ENCODE data around the gene AP1M2.

Gene AP1M2

GRCh38 chr19:10587022-10587838 lies at the start of gene AP1M2:
AP1M2 (minus strand) TSS chr19:10587312; CDS start chr19:10587231, 81 bp downstream.
- DNase-seq (ENCODE audit: extremely low read depth, low read depth), result no peak
- no peak for TF ChIP-seq CTCF (IDR thresholded peaks at IDR 0.05; ENCODE audit: low read depth, low read length)

DNA sequence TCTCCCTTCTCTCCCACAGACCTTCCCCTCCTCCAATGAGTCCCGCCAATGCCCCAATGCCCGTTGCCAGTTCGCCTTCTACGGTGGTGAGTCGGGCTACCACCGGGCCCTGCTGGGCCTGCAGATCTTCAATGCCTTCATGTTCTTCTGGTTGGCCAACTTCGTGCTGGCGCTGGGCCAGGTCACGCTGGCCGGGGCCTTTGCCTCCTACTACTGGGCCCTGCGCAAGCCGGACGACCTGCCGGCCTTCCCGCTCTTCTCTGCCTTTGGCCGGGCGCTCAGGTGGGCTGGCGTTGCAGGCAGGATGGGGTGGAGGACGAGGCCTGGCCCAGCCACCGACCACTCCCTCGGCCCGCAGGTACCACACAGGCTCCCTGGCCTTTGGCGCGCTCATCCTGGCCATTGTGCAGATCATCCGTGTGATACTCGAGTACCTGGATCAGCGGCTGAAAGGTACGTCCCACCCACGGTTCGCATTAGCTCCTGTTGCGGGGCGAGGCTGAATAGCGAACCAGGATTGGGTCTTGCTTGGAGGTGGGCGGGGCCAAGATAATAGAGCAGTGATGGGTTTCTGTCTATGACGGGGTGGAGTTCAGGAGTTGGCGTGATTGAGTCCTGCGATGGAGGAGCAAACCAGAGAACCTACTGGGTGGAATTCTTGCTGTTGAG lies 49.3 kb upstream of the AP1M2 start:
- no peak for TF ChIP-seq CTCF (IDR thresholded peaks at IDR 0.05; ENCODE audit: low read depth, low read length)
- DNase-seq (ENCODE audit: extremely low read depth, low read depth), result no peak

DNA sequence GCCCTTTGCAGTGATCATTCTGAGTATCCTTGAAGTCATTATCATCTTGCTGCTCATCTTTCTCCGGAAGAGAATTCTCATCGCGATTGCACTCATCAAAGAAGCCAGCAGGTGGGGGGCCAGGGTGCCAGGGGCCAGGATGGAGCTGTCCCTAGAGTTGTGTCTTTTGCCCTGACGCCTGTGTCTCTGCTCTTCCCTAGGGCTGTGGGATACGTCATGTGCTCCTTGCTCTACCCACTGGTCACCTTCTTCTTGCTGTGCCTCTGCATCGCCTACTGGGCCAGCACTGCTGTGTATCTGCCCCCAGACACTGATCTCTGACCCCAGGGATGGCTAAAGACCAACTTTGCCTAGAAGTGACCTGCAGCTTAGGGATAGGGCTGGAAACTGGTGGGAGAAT lies 47.9 kb upstream of the AP1M2 start:
- DNase-seq (ENCODE audit: extremely low read depth, low read depth), result no peak
- TF ChIP-seq CTCF (IDR thresholded peaks at IDR 0.05; ENCODE audit: low read depth, low read length), result no peak

DNA sequence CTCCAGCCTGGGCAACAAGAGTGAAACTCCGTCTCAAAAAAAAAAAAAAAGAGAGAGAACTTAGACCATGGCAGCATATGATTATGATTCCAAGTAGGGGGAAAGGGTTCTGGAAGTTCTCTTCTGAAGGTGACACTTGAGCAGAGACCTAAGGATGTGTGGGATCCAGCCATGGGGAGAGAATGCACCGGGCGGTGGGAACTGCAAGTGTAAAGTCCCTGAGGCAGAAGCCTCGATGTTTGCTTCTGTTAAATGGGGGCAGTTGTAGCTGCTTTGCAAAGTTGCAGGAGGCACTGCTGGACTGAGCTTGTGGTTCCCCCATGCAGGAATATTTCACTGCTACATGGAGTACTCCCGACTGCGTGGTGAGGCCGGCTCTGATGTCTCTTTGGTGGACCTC lies 47.3 kb upstream of the AP1M2 start:
- DNase-seq (ENCODE audit: extremely low read depth, low read depth), result no peak
- TF ChIP-seq CTCF (IDR thresholded peaks at IDR 0.05; ENCODE audit: low read depth, low read length), result no peak

DNA sequence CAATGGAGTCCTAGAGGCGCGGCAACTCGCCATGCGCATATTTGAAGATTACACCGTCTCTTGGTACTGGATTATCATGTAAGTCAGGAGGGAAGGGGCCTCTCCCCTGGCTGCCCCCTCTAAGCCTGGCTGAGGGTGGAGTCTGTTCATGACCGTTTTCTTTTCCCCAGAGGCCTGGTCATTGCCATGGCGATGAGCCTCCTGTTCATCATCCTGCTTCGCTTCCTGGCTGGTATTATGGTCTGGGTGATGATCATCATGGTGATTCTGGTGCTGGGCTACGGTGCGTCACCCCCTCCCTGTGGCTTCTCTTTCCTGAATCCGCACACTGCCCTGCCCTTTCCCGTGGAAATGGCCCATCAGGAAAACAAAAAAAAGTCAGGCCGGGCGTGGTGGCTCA lies 44.8 kb upstream of the AP1M2 start:
- DNase-seq (ENCODE audit: extremely low read depth, low read depth), result no peak

GRCh38 chr19:10625762-10626138 lies 38.6 kb upstream of the AP1M2 start:
- TF ChIP-seq CTCF (IDR thresholded peaks at IDR 0.05; ENCODE audit: low read depth, low read length), result no peak
- DNase-seq (ENCODE audit: extremely low read depth, low read depth), result no peak

More for the DNA sequence above, 44.8 kb upstream of the AP1M2 start:
- TF ChIP-seq CTCF (IDR thresholded peaks at IDR 0.05; ENCODE audit: low read depth, low read length), result no peak

Measured in AG09319 (cell line).